HCT116 (cell line): ENCODE measurements around the gene PDE6D. TPM values are rescaled to one million over a fixed set of nuclear protein-coding genes. Genes with fewer than 3 reads are reported as not detected.

Experiments
- ATAC-seq: fragments of 200-7000 bp; cut with Tn5 transposase; 2 replicates; pipeline ENCODE4 v1.9.1; 2020; ENCODE audit warnings: mild to moderate bottlenecking, moderate library complexity
- BruUV-seq: library from RNA; stranded (reverse); fragments of 400-500 nt; replicated peaks from 2 replicates; lab custom pipeline; 2021; lab: Mats Ljungman, UMichigan
- CTCF ChIA-PET: fragments of 300-600 bp; sonication (Branson Sonifier 250); formaldehyde crosslinking; loops from one replicate; lab custom pipeline; 2021; ENCODE audit warnings: antibody characterized with exemption; lab: Charles Lee
- POLR2A ChIA-PET: fragments of 300-600, 350-600 bp; sonication (Branson Sonifier 250); formaldehyde crosslinking; loops from one replicate; lab custom pipeline; 2021; ENCODE audit warnings: antibody characterized with exemption; lab: Charles Lee
- RAD21 ChIA-PET, 2 experiments: fragments of 300-600 bp; sonication (Branson Sonifier 250); formaldehyde crosslinking; loops; one replicate each; lab custom pipeline; 2023; ENCODE audit warnings: low total read pairs in 2 of 2; ENCODE audit not compliant: uncharacterized antibody in 2 of 2, unreplicated experiment in 2 of 2, low non-redundant PET in 1 of 2; lab: Charles Lee
- DNase-seq: peaks from one replicate; pipeline ENCODE4 v3.0.0-alpha.2; 2010; ENCODE audit warnings: low read depth, low spot score
- H2AFZ ChIP-seq: fragments of 200-600 bp; shearing (Covaris generic), sonication (generic); 2 replicates; pipeline ENCODE4 v1.6.1; 2017; ENCODE audit warnings: low read depth, mixed run types, mixed read lengths, antibody characterized with exemption, low read length; ENCODE audit not compliant: poor library complexity, severe bottlenecking
- H3K27ac ChIP-seq: 2 replicates; pipeline ENCODE4 v1.5.1; 2012; ENCODE audit warnings: low read depth, low read length
- H3K27me3 ChIP-seq: fragments of 200-600 bp; sonication (generic); 2 replicates; pipeline ENCODE4 v1.6.1; 2016; ENCODE audit warnings: mixed run types, low read length, mixed read lengths; ENCODE audit not compliant: insufficient read depth
- H3K36me3 ChIP-seq, 2 experiments: fragments of 200-500 bp in 1 of 2; fragments of 200-600 bp in 1 of 2; sonication (Bioruptor generic) in 1 of 2; sonication (generic) in 1 of 2; 2 replicates each; pipeline versions ENCODE4 v1.5.1 to v1.6.1; 2014 to 2016; ENCODE audit warnings: low read length in 2 of 2, inconsistent platforms in 1 of 2, mixed read lengths in 1 of 2, mixed run types in 1 of 2; ENCODE audit not compliant: insufficient read depth in 2 of 2, control insufficient read depth in 1 of 2
- H3K4me1 ChIP-seq, 2 experiments: fragments of 200-600 bp in 1 of 2; sonication (generic) in 1 of 2; 2 replicates each; pipeline versions ENCODE4 v1.5.1 to v1.6.1; 2012 to 2017; ENCODE audit warnings: low read length in 2 of 2, inconsistent platforms in 1 of 2, mild to moderate bottlenecking in 1 of 2, mixed read lengths in 1 of 2, mixed run types in 1 of 2, moderate library complexity in 1 of 2; ENCODE audit not compliant: insufficient read depth in 2 of 2, control insufficient read depth in 1 of 2
- H3K4me2 ChIP-seq: fragments of 200-600 bp; sonication (generic); 2 replicates; pipeline ENCODE4 v1.6.1; 2017; ENCODE audit warnings: mixed run types, low read length, mixed read lengths
- H3K4me3 ChIP-seq, 2 experiments: fragments of 200-600 bp in 1 of 2; sonication (generic) in 1 of 2; replicated peaks in 1 of 2; 2 replicates each; pipeline ENCODE4 v1.5.1; 2011 to 2016; ENCODE audit warnings: low read length in 2 of 2, control low read depth in 1 of 2, low read depth in 1 of 2, mild to moderate bottlenecking in 1 of 2, mixed read lengths in 1 of 2, mixed run types in 1 of 2
- H3K79me2 ChIP-seq: fragments of 200-600 bp; sonication (generic); 2 replicates; pipeline ENCODE4 v1.6.1; 2017; ENCODE audit warnings: mild to moderate bottlenecking, mixed run types, low read length, moderate library complexity, mixed read lengths; ENCODE audit not compliant: insufficient read depth
- H3K9ac ChIP-seq: fragments of 200-600 bp; sonication (generic); 2 replicates; pipeline ENCODE4 v1.6.1; 2016; ENCODE audit warnings: low read length, mixed read lengths
- H3K9me2 ChIP-seq: fragments of 200-600 bp; sonication (generic), shearing (Covaris generic); 2 replicates; pipeline ENCODE4 v1.6.1; 2017; ENCODE audit warnings: mixed run types, mild to moderate bottlenecking, moderate library complexity; ENCODE audit not compliant: insufficient read depth
- H3K9me3 ChIP-seq, 2 experiments: fragments of 200-500 bp in 1 of 2; fragments of 200-600 bp in 1 of 2; sonication (Bioruptor generic) in 1 of 2; sonication (generic) in 1 of 2; 2 replicates each; pipeline ENCODE4 v1.6.1; 2014 to 2017; ENCODE audit warnings: low read length in 2 of 2, mixed read lengths in 2 of 2, inconsistent platforms in 1 of 2, low read depth in 1 of 2, mild to moderate bottlenecking in 1 of 2, mixed run types in 1 of 2, moderate library complexity in 1 of 2; ENCODE audit not compliant: control insufficient read depth in 1 of 2, insufficient read depth in 1 of 2
- H4K20me1 ChIP-seq: fragments of 200-600 bp; sonication (generic), shearing (Covaris generic); 2 replicates; pipeline ENCODE4 v1.6.1; 2017; ENCODE audit warnings: mixed run types, mild to moderate bottlenecking, moderate library complexity; ENCODE audit not compliant: insufficient read depth
- CEBPB ChIP-seq: IDR thresholded peaks from 2 replicates; pipeline ENCODE4 v1.6.1; 2012; ENCODE audit warnings: low read depth
- EGR1 ChIP-seq: IDR thresholded peaks from 2 replicates; pipeline ENCODE4 v1.6.1; 2012; ENCODE audit warnings: low read depth
- EZH2phosphoT487 ChIP-seq: fragments of 200-600 bp; IDR thresholded peaks from 2 replicates; pipeline ENCODE4 v1.6.1; 2018; ENCODE audit warnings: antibody characterized with exemption, borderline replicate concordance
- FOSL1 ChIP-seq: IDR thresholded peaks from 2 replicates; pipeline ENCODE4 v1.6.1; 2012; ENCODE audit warnings: low read depth
- POLR2A ChIP-seq: IDR thresholded peaks from 2 replicates; pipeline ENCODE4 v1.7.0; 2011; ENCODE audit warnings: borderline replicate concordance; ENCODE audit not compliant: insufficient read depth, insufficient read length; ENCODE audit errors: extremely low read depth
- RAD21 ChIP-seq: IDR thresholded peaks from 2 replicates; pipeline ENCODE4 v1.6.1; 2012; ENCODE audit warnings: low read depth, mild to moderate bottlenecking
- REST ChIP-seq: IDR thresholded peaks from 2 replicates; pipeline ENCODE4 v1.6.1; 2012; ENCODE audit warnings: low read depth
- SP1 ChIP-seq: IDR thresholded peaks from 2 replicates; pipeline ENCODE4 v1.6.1; 2012; ENCODE audit warnings: low read depth
- TCF7L2 ChIP-seq: IDR thresholded peaks from 2 replicates; pipeline ENCODE4 v1.7.0; 2011; ENCODE audit warnings: borderline replicate concordance, inconsistent platforms; ENCODE audit not compliant: insufficient read depth, insufficient read length; ENCODE audit errors: extremely low read depth
- ZNF274 ChIP-seq: fragments of 200-500 bp; sonication (Bioruptor generic); IDR thresholded peaks from 2 replicates; pipeline ENCODE4 v1.6.1; 2014; ENCODE audit warnings: mild to moderate bottlenecking, low read depth, low read length, inconsistent platforms
- intact Hi-C: fragments of 100-400 bp; cut with micrococcal nuclease; formaldehyde crosslinking; loops from 2 replicates; pipeline ENCODE4 v1.10.0; 2022
- total RNA-seq: library from RNA; stranded (reverse); gene quantifications from one replicate; pipeline ENCODE4 v1.2.1, GENCODE V29; 2021; ENCODE audit not compliant: unreplicated experiment

Gene PDE6D
- total RNA-seq, 1 experiment from 2014 or later = 26.6 TPM

- TF ChIP-seq POLR2A (no peak), SP1 (no peak), EZH2phosphoT487 (no peak), EGR1 (no peak), CEBPB (no peak), TCF7L2 (no peak), FOSL1 (no peak), ZNF274 (no peak), RAD21 (no peak), REST (no peak)
- no peak overlapping the region for H3K9ac ChIP-seq
- intact Hi-C loops = no loop called here
- ATAC-seq (no peak), DNase-seq (no peak)
- no peaks in the 10 kb centered on the region for H3K36me3 ChIP-seq
- no peaks in the 10 kb centered on the region; the same call in 1 of the 2 replicates for H4K20me1 ChIP-seq
- no peak overlapping the region for H3K27ac ChIP-seq
- H3K9me2 ChIP-seq = no peaks in the 10 kb centered on the region
- H3K4me1 ChIP-seq = peaks cover 12 to 49% of the 10 kb centered on the region in 2 experiments; a peak in 3 of 4 replicates
- H3K27me3 ChIP-seq = no peaks in the 10 kb centered on the region
- no peak overlapping the region for H2AFZ ChIP-seq
- RAD21 ChIA-PET = no interaction called here
- POLR2A ChIA-PET = no interaction called here
- CTCF ChIA-PET = no interaction called here
- no peaks in the 10 kb centered on the region for H3K9me3 ChIP-seq
- no peaks in the 10 kb centered on the region for H3K79me2 ChIP-seq
- no peak overlapping the region for H3K4me3 ChIP-seq
- BruUV-seq = no TSS peak
- H3K4me2 ChIP-seq = no peak overlapping the region
Measured at GRCh38 chr2:231718799-231719198, 62.3 kb downstream of the PDE6D start.
